HG02571 (cell line): ENCODE measurements around the gene RPLP1.

Experiments used
- ATAC-seq: cut with Tn5 transposase; IDR thresholded peaks from one replicate; pipeline ENCODE4 v1.9.1; 2021; ENCODE audit warnings: mild to moderate bottlenecking, moderate library complexity; ENCODE audit not compliant: unreplicated experiment

RPLP1 gene

DNA sequence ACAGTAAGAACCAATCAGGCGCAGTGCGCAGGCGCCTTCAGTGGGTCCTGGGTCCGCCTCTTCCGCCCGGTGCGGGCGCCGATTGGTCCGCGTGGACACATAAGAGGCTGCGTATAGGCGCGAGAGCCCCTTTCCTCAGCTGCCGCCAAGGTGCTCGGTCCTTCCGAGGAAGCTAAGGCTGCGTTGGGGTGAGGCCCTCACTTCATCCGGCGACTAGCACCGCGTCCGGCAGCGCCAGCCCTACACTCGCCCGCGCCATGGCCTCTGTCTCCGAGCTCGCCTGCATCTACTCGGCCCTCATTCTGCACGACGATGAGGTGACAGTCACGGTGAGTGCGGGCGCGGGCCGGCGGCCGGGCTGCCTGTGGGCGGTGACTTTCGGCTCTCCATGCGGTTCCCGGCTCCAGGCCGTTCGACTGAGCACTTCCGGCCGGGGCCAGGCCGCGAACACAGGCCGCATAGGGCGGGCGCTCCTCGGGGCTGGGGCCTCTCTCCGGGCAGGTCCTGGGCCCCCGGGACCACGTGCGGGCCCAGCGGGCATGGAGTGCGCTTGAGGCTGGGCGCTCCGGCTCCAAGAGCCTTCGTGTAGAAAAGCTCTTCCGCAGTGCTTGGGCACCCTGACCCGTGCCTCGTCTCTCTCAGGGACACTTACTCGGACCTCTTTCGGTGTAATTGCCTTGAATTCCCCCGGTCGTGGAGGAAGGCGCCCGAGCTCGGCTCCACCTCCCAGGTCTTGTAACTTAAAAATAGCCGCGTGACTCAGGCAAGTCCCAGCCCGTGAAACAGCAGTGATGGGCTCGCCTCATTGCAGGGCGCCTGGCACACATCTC, at the start of gene RPLP1:
Gene RPLP1 (plus strand): TSS at position 127 of the 830 bp plus-strand sequence. CDS start 131 bp downstream, at position 258.
- peak; percentile 77 for ATAC-seq

DNA sequence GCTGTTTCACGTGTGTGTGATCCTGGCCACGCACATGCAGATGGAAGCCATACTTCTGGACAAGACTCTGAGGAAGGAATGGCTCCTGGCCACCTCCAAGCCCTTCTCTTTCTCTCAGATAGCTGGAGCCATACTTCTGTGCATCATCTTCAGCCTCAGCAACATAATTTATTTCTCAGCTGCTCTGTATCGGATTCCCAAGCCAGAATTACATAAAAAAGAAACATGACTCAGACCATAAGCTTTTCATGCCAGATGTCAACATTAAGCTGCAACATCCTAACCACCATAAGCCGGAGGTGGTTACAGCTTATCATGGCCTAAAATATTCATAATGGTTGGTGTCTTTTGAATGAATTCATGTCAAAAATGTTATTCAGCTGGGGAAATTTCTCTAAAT, 49.0 kb upstream of the RPLP1 start:
- no peak for ATAC-seq

- no peak for ATAC-seq
Observed at GRCh38 chr15:69405110-69405509, 47.5 kb upstream of the RPLP1 start.

GRCh38 chr15:69407719-69408400, 44.8 kb upstream of the RPLP1 start:
- ATAC-seq = no peak

GRCh38 chr15:69408841-69409240, 43.8 kb upstream of the RPLP1 start:
- no peak for ATAC-seq

- no peak for ATAC-seq
Observed at GRCh38 chr15:69410248-69410874, 42.3 kb upstream of the RPLP1 start.

GRCh38 chr15:69412274-69412673, 40.3 kb upstream of the RPLP1 start:
- no peak for ATAC-seq

DNA sequence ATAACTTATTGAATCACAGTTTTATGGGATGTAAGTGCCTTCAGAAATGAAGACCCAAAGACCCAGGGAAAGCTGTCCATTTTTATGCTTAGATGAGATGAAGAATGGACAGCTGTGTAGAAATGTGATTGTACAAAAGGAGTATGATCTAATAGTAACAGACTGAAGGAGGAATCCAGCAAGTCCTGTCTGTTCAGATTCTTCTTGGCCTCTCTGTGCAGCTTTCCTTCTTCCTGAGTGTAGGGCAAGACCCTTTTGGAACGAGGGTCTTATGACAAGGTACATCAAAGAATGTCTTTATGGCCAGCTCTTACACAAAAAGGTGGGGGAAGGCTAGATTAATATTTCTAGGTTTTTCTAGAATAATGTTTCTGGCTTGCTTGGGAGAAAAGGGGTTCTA, 39.9 kb upstream of the RPLP1 start:
- ATAC-seq = no peak

DNA sequence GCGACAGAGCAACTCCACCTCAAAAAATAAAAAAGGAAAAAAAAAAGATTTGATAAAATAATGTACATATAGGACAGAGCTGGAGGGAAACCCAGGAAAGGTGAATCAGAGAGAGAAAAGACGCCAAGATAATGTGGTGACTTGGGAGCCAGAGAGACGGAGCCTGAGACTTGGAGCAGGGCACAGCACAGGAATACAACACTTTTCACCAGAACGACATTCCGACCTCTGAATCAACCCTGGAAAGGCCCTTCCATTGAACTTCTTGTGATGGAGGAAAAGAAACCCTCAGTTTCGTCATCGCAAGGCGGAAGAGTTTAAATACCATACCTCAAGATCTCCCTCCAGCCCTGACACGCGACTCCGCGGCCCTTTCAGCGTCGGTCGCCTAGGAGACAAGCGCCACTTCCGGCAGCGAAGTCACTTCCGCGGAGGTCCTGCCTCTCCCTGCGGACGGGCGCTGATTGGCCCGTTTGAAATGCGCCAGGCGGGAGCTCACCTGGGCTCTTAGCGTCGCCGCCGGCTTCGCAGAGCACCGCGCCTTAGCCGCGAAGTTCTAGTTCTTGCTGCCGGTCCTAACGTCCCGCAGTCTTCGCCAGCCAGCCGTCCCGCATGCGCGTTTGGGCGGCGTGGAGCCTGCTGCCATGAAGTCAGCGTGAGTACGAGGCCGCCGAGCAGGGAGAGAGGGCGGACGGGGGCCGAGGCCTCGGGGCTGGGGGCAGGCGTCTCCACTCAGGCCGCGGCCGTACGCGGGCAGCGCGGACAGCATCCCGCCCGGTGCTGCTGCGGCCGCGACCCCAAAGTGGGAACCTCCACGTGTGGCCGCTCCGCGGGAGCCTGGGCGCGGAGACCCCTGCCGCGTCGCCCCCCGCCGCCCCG, 38.6 kb upstream of the RPLP1 start, which contains the start of gene KIF23:
Gene KIF23 (plus strand): TSS at position 528 of the 879 bp plus-strand sequence. CDS start 117 bp downstream, at position 645.
- ATAC-seq = peak; percentile 92

- ATAC-seq = peak; percentile 26
Observed at GRCh38 chr15:69414701-69415167, 37.9 kb upstream of the RPLP1 start.

DNA sequence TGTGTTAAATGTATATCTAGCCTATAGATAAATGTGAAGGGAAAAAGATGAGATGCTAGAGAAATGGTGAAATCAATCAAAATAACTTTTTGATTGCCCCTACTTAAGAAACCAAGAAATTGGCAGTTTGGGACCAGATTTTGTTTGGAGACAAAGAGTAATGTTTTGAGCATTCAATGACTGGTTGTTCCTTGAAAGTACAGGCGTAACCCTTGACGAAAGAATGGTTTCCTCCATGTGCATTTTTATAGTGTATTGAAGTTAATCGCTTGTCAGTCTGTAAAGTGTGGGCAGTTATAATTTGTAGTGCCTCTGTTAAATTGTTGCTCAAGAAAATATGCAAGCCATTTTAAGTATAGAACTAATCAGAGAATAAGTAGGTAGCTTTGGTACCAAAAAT, 37.2 kb upstream of the RPLP1 start:
- no peak for ATAC-seq

DNA sequence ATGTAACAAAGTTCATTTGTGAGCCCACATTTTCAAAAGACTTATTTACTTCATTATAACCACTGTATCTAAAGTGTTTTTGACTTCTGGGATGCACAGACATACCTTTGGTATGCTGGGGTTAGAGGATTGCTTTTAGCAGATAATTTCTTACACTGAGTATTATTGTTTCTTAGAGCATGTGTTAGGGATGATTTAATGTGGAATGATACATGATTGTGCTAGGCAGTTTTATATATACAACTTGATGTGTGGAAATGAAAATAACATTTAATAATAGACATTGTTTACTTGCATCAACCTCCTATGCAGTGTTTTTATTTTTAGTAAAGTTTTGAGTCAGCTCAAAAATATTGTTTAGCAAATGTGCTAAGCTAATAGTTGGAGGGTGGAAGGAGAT, 35.0 kb upstream of the RPLP1 start:
- no peak for ATAC-seq

DNA sequence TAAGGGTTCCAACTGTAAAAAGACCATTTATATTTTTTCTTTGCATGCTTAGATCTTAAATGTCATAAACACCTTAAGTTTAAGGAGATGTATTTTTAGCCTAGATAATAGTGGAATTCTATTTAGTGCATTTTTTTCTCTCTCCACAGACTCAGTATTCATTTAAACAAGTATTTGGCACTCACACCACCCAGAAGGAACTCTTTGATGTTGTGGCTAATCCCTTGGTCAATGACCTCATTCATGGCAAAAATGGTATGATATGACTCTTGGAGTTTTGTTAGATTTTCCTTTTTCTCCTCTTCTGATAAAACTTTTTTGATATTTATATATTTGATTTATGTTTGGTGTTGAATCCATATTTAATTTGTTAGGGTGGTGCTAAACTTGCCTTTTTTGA, 31.1 kb upstream of the RPLP1 start:
- no peak for ATAC-seq

DNA sequence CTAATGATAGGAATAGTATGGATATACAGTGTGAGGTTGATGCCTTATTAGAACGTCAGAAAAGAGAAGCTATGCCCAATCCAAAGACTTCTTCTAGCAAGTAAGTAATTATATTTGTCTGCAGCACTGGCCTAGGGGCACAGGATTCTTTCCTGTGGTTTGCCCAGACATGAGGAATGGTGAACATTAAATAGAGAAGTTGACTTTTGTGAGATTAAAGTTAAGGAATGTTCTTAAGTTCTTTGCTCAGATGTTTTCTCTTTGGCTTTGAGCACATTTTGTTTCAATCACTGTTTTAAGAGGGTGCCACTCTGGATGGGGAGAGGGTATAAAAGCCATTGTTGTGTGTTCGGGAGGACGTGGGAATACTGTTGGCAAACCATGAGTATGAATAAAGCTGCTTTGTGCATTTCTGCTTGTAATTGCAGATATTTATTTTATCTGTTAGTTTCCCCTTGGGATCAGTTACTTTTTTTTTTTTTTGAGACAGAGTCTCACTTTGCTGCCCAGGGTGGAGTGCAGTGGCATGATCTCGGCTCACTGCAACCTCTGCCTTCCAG, 30.2 kb upstream of the RPLP1 start:
- no peak for ATAC-seq

GRCh38 chr15:69424001-69424400, 28.6 kb upstream of the RPLP1 start:
- no peak for ATAC-seq

GRCh38 chr15:69424748-69425413, 27.7 kb upstream of the RPLP1 start:
- ATAC-seq = no peak

DNA sequence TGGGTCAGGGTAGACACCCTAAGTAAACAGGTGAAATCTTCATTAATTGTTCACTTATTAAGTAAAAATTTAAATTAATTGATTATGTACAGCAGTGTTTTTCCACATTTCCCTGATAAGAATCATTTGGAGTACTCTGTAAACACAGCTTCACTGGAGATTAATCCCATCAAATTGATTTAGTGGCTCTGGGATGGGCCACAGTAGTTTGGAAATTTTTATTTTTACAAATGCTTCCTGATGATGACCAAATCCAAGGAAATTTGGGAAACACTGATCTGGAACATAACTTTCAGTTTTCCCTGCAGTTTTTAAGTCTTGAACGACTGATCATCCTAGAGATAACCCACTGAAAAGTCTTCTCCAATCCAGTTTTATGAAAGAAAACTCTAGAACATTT, 18.8 kb upstream of the RPLP1 start:
- no peak for ATAC-seq

GRCh38 chr15:69434238-69434637, 18.4 kb upstream of the RPLP1 start:
- ATAC-seq = no peak

- no peak for ATAC-seq
Observed at GRCh38 chr15:69434679-69435078, 17.9 kb upstream of the RPLP1 start.

DNA sequence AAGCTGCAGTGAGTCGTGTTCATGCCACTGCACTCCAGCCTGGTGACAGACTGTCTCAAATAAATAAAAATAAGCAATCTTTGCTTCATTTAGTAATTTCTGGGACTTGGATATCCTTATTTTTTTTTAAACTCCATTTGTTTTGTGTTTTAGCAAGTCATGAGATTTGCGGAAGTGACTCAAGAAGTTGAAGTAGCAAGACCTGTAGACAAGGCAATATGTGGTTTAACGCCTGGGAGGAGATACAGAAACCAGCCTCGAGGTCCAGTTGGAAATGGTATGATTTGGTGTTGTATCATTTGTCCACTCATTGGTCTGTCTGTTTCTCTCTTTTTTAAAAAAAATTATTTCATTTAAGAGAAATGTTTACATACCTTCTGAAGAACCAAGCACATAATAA, 16.6 kb upstream of the RPLP1 start:
- no peak for ATAC-seq
